GM18520 (cell line): Measurements from ENCODE around the gene ANGPTL4.
A peak's percentile ranks its signal among the peaks of the same experiment; 100 is the strongest.
"Not testable (repeated sequence)": the region's sequence is repeated elsewhere in the genome, so short reads cannot be mapped to it uniquely, and the experiment has no call there.

Experiments used
- ATAC-seq: cut with Tn5 transposase; IDR thresholded peaks from one replicate; pipeline ENCODE4 v1.9.1; 2021; ENCODE audit not compliant: unreplicated experiment

The ANGPTL4 gene

GRCh38 chr19:8363803-8364771 lies at the start of gene ANGPTL4:
Gene ANGPTL4, plus strand, starts transcription at chr19:8364155. Its CDS starts 167 bp downstream, at chr19:8364322.
- ATAC-seq = no peak

GRCh38 chr19:8314981-8315640 lies 48.8 kb upstream of the ANGPTL4 start:
- not testable (repeated sequence) for ATAC-seq

GRCh38 chr19:8316351-8317125 lies 47.4 kb upstream of the ANGPTL4 start:
- no peak for ATAC-seq

- ATAC-seq = not testable (repeated sequence)
These were observed 45.1 kb upstream of the ANGPTL4 start for GRCh38 chr19:8318835-8319234.

GRCh38 chr19:8319807-8320520 lies 44.0 kb upstream of the ANGPTL4 start:
- ATAC-seq = no peak

- peak; percentile 10 for ATAC-seq
These were observed 43.3 kb upstream of the ANGPTL4 start for GRCh38 chr19:8320564-8321066.

- ATAC-seq = peak; percentile 88
These were observed 42.6 kb upstream of the ANGPTL4 start, which contains the start of the genes NDUFA7 and RPS28 for GRCh38 chr19:8321067-8321985. Gene NDUFA7, minus strand, starts transcription at chr19:8321375. Its CDS starts 17 bp downstream, at chr19:8321358. Gene RPS28, plus strand, starts transcription at chr19:8321496. Its CDS starts 35 bp downstream, at chr19:8321531.

GRCh38 chr19:8321986-8322637 lies 41.8 kb upstream of the ANGPTL4 start:
- ATAC-seq = no peak

- ATAC-seq = no peak
These were observed 41.3 kb upstream of the ANGPTL4 start for GRCh38 chr19:8322638-8322997.

- ATAC-seq = no peak
These were observed 40.2 kb upstream of the ANGPTL4 start for GRCh38 chr19:8323781-8324185.

GRCh38 chr19:8324186-8325050 lies 39.5 kb upstream of the ANGPTL4 start:
- no peak for ATAC-seq

- no peak for ATAC-seq
These were observed 38.5 kb upstream of the ANGPTL4 start for GRCh38 chr19:8325454-8325853.

GRCh38 chr19:8329996-8330395 lies 34.0 kb upstream of the ANGPTL4 start:
- ATAC-seq = no peak

GRCh38 chr19:8331263-8331845 lies 32.6 kb upstream of the ANGPTL4 start:
- no peak for ATAC-seq

GRCh38 chr19:8332976-8333766 lies 30.8 kb upstream of the ANGPTL4 start:
- no peak for ATAC-seq

GRCh38 chr19:8333767-8334457 lies 30.0 kb upstream of the ANGPTL4 start:
- ATAC-seq = no peak
